GM18499 (cell line): Measurements from ENCODE around the gene SUFU.

Experiments
- ATAC-seq: cut with Tn5 transposase; IDR thresholded peaks from one replicate; pipeline ENCODE4 v1.9.1; 2021; ENCODE audit warnings: moderate number of reproducible peaks; ENCODE audit not compliant: insufficient read depth, unreplicated experiment

Gene SUFU

GRCh38 chr10:102629661-102630614, 126.2 kb downstream of the SUFU start:
- no peak for ATAC-seq

GRCh38 chr10:102630663-102631062, 126.9 kb downstream of the SUFU start:
- no peak for ATAC-seq

DNA sequence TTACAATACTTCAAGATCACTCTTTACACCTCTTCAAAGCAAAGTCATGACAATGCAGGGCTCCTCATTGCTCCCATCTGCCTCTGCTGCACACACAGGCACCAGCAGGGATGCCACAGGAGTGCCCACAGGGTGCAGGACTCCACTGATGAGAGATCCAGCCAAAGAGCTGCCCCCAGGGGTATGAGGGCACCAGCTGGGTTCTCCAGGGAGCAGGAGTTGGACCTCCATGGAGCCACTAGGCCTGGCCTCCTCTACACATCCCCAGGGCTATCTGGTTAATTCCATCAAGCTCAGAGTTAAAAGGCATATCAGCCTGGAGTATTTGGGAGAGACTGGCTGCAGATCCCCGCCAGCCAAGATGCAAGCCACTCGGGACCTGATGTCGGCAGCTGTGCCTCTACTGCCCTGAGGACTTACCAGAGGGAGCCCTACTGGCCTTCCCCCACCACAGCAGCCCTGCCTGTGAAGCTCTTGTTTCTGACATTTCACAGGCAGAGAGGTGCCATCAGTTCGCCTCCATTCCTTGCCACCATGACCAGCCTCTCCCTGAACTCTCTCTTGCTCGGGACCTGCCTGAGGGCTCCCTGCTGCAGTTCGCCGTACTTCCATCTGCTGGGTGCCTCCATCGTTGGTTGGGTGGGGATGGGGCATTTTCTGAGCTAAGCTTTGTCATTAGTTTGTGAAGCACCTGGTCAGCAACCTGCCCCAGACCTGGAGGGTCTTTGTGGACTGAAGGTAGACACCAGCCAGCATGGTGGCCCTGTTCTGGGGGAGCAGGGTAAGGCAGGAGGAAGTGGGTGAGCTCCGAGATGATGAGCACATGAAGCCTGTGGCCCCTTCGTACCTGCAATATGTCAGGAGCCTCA, 128.0 kb downstream of the SUFU start:
- ATAC-seq, result no peak

DNA sequence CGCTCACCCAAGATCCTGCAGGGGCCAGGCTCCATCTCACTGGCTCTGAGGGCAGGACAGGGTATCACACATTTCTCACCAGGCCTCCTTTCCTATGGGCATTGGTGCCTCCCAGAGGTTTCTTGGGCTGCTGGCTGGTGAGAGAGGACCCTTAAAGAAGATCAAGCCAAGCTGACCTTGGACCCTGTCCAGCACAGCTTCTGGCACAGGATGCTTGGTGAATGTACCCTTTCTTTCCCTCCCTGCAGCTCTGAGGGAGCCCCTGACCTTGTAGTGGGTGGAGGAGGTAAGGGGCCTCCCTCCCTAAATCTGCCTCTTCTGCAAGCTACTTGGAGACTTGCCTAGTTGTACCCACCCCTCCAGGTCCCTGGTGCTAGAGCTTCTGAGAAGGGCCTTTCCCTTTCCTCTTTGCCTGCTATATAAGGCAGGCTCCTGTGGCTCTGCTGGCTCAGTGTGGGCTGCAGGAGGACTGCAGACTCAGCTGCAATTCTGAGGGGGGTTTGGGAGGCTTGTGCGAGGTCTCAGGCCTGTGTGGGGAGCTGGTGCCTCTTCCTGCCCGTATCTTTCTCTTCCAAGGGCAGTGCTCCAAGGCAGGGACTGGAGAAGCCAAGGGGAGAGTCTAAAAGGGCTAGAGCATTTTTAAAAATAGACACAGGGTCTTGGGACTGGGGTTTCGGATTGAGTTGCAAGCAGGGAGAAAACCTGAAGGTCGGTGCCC, 128.8 kb downstream of the SUFU start:
- ATAC-seq, result no peak

DNA sequence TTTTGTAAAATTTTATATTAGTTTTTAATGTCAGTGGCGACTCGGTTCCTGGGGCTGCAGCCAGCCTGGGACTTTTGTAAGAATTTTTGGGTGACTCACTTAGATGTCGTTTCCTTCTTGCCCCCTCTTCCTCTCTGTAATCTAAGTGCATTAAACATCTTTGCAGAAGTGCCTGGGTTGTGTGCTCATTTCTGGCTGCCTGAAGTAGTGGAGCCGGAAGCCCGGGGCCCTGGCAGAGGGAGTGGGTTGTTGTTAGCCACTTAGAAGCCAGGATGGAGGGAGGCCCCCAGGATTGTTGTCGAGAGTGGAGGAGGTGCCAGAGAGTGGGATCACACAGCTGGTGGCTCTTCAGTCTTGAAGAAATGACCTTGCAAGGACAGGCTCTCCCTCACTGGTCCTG, 129.5 kb downstream of the SUFU start:
- ATAC-seq, result no peak

DNA sequence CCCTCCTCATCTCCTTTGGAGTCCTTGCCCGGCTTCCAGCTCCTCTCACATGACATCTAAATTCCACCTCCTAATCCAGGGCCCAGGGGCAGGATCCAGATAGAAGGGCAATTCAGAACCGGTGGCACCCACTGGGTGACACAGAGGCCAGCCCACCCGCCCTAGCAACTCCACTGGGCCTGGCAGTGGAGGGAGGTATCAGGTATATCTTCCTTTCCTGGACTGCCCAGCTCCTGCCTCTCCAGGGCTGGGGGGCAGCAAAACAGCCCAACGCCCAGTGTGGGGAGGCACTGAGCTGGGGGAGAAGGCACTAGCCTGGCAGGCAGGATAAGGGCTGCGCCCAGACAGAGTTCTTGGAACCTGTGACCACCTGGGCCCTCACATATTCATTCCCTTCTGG, 130.1 kb downstream of the SUFU start:
- ATAC-seq, result no peak

GRCh38 chr10:102634686-102635085, 130.9 kb downstream of the SUFU start:
- no peak for ATAC-seq

GRCh38 chr10:102635377-102635776, 131.6 kb downstream of the SUFU start:
- ATAC-seq, result no peak

GRCh38 chr10:102639537-102639936, 135.8 kb downstream of the SUFU start:
- ATAC-seq, result no peak

GRCh38 chr10:102641402-102641801, 137.6 kb downstream of the SUFU start:
- ATAC-seq, result no peak

GRCh38 chr10:102641880-102642735, 138.3 kb downstream of the SUFU start:
- no peak for ATAC-seq

GRCh38 chr10:102642736-102643335, 139.1 kb downstream of the SUFU start:
- ATAC-seq, result no peak

GRCh38 chr10:102643336-102644065, 139.7 kb downstream of the SUFU start:
- no peak for ATAC-seq

DNA sequence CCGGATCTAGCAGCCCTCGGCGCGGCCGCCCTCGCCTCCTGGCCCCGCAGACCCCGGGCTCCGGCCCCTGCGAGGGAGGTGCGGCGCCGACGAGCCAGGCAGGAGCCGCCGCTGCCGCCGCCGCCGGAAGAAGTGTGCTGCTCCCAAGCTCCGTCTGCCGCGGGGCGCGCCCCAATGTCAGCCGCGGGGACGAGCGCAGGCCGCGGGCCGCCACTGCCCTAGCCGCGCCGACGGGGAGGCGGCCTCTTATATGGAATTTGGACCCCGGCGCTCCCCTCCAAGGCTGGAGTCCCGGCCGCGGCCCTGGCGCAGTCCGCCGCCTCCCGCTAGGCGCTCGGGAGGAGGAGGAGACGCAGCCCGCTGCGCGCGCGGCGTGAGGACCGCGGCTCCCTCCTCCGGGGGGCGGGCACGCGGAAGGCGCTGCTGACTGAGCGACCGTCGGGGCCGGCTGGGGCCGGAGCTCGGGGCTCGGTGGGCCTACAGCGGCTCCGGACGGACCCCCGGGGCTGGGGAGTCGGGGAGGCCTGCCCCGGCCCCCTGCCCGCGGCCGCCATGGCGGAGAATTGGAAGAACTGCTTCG, 140.4 kb downstream of the SUFU start, which contains the start of gene TRIM8:
TRIM8 (plus strand) TSS at position 414 of the 580 bp plus-strand sequence; CDS start at position 553, 139 bp downstream.
- ATAC-seq, result no peak

DNA sequence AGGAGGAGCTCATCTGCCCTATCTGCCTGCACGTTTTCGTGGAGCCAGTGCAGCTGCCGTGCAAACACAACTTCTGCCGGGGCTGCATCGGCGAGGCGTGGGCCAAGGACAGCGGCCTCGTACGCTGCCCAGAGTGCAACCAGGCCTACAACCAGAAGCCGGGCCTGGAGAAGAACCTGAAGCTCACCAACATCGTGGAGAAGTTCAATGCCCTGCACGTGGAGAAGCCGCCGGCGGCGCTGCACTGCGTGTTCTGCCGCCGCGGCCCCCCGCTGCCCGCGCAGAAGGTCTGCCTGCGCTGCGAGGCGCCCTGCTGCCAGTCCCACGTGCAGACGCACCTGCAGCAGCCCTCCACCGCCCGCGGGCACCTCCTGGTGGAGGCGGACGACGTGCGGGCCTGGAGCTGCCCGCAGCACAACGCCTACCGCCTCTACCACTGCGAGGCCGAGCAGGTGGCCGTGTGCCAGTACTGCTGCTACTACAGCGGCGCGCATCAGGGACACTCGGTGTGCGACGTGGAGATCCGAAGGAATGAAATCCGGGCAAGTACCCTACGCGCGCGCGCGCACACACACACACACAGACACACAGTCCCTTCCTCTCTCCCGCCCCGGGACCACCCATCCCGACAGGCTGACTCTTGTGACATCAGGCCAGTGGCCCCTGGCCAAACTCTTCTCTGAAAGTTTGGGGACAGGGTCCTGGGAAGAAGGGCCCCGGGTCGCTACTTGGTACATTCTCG, 141.0 kb downstream of the SUFU start:
- no peak for ATAC-seq

DNA sequence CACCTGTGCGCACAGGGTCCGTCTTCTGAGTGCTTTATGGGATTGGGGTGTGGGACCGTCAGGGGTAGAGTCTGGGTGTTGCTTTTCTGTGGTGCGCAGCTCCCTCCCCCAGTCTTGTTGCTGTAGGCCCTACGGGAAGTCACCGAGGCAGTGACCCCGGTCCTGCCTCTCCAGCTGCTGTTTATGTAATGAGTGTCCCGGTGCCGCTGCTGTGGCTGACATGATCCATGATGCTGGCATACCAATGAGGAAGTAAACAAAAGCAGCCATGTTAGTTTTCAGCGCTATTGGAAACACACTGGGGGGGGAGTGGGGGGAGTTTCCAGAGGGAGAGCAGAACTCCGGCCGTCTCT, 141.6 kb downstream of the SUFU start:
- no peak for ATAC-seq
